Keratinocyte (primary cell): Measurements from ENCODE around the gene ACAP2.

Experiments used
- EZH2 ChIP-seq: IDR thresholded peaks from one replicate; pipeline ENCODE4 v1.6.1; 2012; ENCODE audit warnings: inconsistent platforms, mild to moderate bottlenecking, low read length, moderate library complexity
- TF ChIP-seq, protein P1 (sequence below), 3 experiments: IDR thresholded peaks in 1 of 3; conservative IDR thresholded peaks in 1 of 3; optimal IDR thresholded peaks in 1 of 3; 2 replicates in 2 of 3; 3 replicates in 1 of 3; pipeline versions ENCODE3 to v1.5.1; 2011; ENCODE audit warnings: low read length in 3 of 3, mild to moderate bottlenecking in 3 of 3, moderate library complexity in 2 of 3, control low read depth in 1 of 3, inconsistent platforms in 1 of 3; ENCODE audit not compliant: insufficient read depth in 2 of 3; ENCODE audit errors: extremely low read depth in 1 of 3

DNA sequence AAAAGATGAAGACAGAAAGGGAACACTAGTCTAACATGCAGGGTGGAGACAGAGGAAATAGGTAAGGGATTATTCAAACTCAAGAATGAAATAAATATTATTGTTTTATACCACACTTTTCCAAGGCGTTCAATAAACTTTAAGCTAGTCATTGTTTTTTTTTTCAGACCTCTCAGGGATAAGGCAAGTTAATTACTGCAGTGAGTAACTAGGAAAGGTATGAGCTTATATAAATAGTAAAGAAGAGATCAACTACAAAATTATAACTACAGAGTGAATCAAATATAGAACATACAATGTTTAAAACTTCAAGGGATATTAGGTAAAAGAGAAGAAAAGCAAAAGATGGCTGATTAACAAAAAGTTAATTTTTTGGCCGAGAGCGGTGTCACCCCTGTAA is 140.4 kb downstream of the ACAP2 start:
- TF ChIP-seq, protein P1, sequence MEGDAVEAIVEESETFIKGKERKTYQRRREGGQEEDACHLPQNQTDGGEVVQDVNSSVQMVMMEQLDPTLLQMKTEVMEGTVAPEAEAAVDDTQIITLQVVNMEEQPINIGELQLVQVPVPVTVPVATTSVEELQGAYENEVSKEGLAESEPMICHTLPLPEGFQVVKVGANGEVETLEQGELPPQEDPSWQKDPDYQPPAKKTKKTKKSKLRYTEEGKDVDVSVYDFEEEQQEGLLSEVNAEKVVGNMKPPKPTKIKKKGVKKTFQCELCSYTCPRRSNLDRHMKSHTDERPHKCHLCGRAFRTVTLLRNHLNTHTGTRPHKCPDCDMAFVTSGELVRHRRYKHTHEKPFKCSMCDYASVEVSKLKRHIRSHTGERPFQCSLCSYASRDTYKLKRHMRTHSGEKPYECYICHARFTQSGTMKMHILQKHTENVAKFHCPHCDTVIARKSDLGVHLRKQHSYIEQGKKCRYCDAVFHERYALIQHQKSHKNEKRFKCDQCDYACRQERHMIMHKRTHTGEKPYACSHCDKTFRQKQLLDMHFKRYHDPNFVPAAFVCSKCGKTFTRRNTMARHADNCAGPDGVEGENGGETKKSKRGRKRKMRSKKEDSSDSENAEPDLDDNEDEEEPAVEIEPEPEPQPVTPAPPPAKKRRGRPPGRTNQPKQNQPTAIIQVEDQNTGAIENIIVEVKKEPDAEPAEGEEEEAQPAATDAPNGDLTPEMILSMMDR (optimal IDR thresholded peaks at IDR 0.05 in 1 of 3, IDR thresholded peaks at IDR 0.05 in 1 of 3, conservative IDR thresholded peaks at IDR 0.05 in 1 of 3; ENCODE audit: extremely low read depth in 1 of 3, insufficient read depth in 2 of 3, low read length in 3 of 3), result no peak
- no peak for TF ChIP-seq EZH2
